GM23338 (cell line): ENCODE data around the gene NRL. TPM values are rescaled to one million over a fixed set of nuclear protein-coding genes. Genes with fewer than 3 reads are reported as not detected.

ENCODE experiments used
- ATAC-seq: fragments of 200-7000 bp; cut with Tn5 transposase; 3 replicates; pipeline ENCODE4 v1.9.1; 2020
- DNase-seq: peaks from one replicate; pipeline ENCODE4 v3.0.0-alpha.2; 2015; ENCODE audit warnings: low spot score
- H2AFZ ChIP-seq: fragments of 200-600 bp; sonication (generic); 2 replicates; pipeline ENCODE4 v1.8.0; 2016; ENCODE audit warnings: antibody characterized with exemption, mild to moderate bottlenecking, moderate library complexity
- H3F3A ChIP-seq: fragments of 200-600 bp; sonication (generic); replicated peaks from 2 replicates; pipeline ENCODE4 v1.8.0; 2017; ENCODE audit warnings: antibody characterized with exemption, mixed run types, low read depth
- H3K27ac ChIP-seq: fragments of 200-600 bp; sonication (generic); 2 replicates; pipeline ENCODE4 v1.6.1; 2016; ENCODE audit warnings: low read depth
- H3K27me3 ChIP-seq: fragments of 200-600 bp; sonication (generic); 2 replicates; pipeline ENCODE4 v1.8.0; 2016; ENCODE audit warnings: mild to moderate bottlenecking, mixed run types, moderate library complexity; ENCODE audit not compliant: insufficient read depth
- H3K36me3 ChIP-seq: fragments of 200-600 bp; sonication (generic); 2 replicates; pipeline ENCODE4 v1.8.0; 2016; ENCODE audit warnings: mild to moderate bottlenecking; ENCODE audit not compliant: insufficient read depth
- H3K4me1 ChIP-seq: fragments of 200-600 bp; sonication (generic); 2 replicates; pipeline ENCODE4 v1.8.0; 2016; ENCODE audit warnings: mild to moderate bottlenecking, moderate library complexity; ENCODE audit not compliant: insufficient read depth
- H3K4me2 ChIP-seq: fragments of 200-600 bp; sonication (generic); 2 replicates; pipeline ENCODE4 v1.7.1; 2017; ENCODE audit warnings: mixed run types
- H3K4me3 ChIP-seq: fragments of 200-600 bp; sonication (generic); 2 replicates; pipeline ENCODE4 v1.6.1; 2016; ENCODE audit warnings: mixed run types
- H3K79me2 ChIP-seq: fragments of 200-600 bp; sonication (generic); replicated peaks from 2 replicates; pipeline ENCODE4 v1.8.0; 2017; ENCODE audit warnings: mild to moderate bottlenecking; ENCODE audit not compliant: insufficient read depth
- H3K9me2 ChIP-seq: fragments of 200-600 bp; sonication (generic); 2 replicates; pipeline ENCODE4 v1.8.0; 2017; ENCODE audit not compliant: insufficient read depth
- H4K20me1 ChIP-seq: fragments of 200-600 bp; sonication (generic); replicated peaks from 2 replicates; pipeline ENCODE4 v1.8.0; 2017; ENCODE audit warnings: mild to moderate bottlenecking; ENCODE audit not compliant: insufficient read depth
- H3K27ac Mint-ChIP-seq: 2 replicates; pipeline ENCODE4 v1.8.0; 2020; ENCODE audit warnings: inconsistent platforms, mild to moderate bottlenecking, moderate library complexity, mixed read lengths
- H3K27me3 Mint-ChIP-seq: 3 replicates; pipeline ENCODE4 v1.8.0; 2022; ENCODE audit warnings: low read depth, mild to moderate bottlenecking, moderate library complexity, mixed read lengths, inconsistent platforms; ENCODE audit not compliant: insufficient read depth, poor library complexity
- H3K36me3 Mint-ChIP-seq: 3 replicates; pipeline ENCODE4 v1.8.0; 2021; ENCODE audit warnings: low read depth, mild to moderate bottlenecking, inconsistent platforms, moderate library complexity, mixed read lengths
- H3K4me1 Mint-ChIP-seq: 3 replicates; pipeline ENCODE4 v1.8.0; 2020; ENCODE audit warnings: mild to moderate bottlenecking, inconsistent platforms, mixed read lengths
- H3K4me3 Mint-ChIP-seq: 3 replicates; pipeline ENCODE4 v1.8.0; 2021; ENCODE audit warnings: moderate library complexity, mild to moderate bottlenecking, inconsistent platforms, mixed read lengths
- H3K9me3 Mint-ChIP-seq: 3 replicates; pipeline ENCODE4 v1.8.0; 2020; ENCODE audit warnings: moderate library complexity, mild to moderate bottlenecking, inconsistent platforms, mixed read lengths
- CREB1 ChIP-seq: fragments of 250-450 bp; sonication (Bioruptor Pico); IDR thresholded peaks from 2 replicates; pipeline ENCODE4 v1.5.0; 2020; ENCODE audit warnings: low read depth, mild to moderate bottlenecking, moderate library complexity
- ETS1 ChIP-seq: IDR thresholded peaks from 2 replicates; pipeline ENCODE4 v1.6.1; 2016; ENCODE audit warnings: antibody characterized with exemption
- EZH2 ChIP-seq: fragments of 200-600 bp; sonication (generic); IDR thresholded peaks from one replicate; pipeline ENCODE4 v1.8.0; 2017; ENCODE audit warnings: antibody characterized with exemption, mild to moderate bottlenecking, low read depth; ENCODE audit not compliant: unreplicated experiment
- EZH2phosphoT487 ChIP-seq: fragments of 200-600 bp; sonication (generic); IDR thresholded peaks from one replicate; pipeline ENCODE4 v1.8.1; 2018; ENCODE audit warnings: antibody characterized with exemption; ENCODE audit not compliant: unreplicated experiment
- NANOG ChIP-seq: IDR thresholded peaks from 2 replicates; pipeline ENCODE4 v1.6.1; 2016; ENCODE audit warnings: antibody characterized with exemption, borderline replicate concordance
- POLR2AphosphoS5 ChIP-seq: IDR thresholded peaks from 2 replicates; pipeline ENCODE4 v1.6.1; 2016; ENCODE audit warnings: antibody characterized with exemption, low read depth
- REST ChIP-seq: IDR thresholded peaks from one replicate; pipeline ENCODE4 v1.6.1; 2018; ENCODE audit warnings: antibody characterized with exemption; ENCODE audit not compliant: unreplicated experiment
- STAT1 ChIP-seq: IDR thresholded peaks from one replicate; pipeline ENCODE4 v1.6.1; 2016; ENCODE audit warnings: antibody characterized with exemption; ENCODE audit not compliant: unreplicated experiment
- ZNF331 ChIP-seq: fragments of 250-450 bp; sonication (Bioruptor Pico); IDR thresholded peaks from 2 replicates; pipeline ENCODE4 v1.5.0; 2020; ENCODE audit warnings: low read depth, mild to moderate bottlenecking, moderate library complexity
- ZNF462 ChIP-seq: fragments of 250-450 bp; sonication (Bioruptor Pico); IDR thresholded peaks from 2 replicates; pipeline ENCODE4 v1.5.0; 2020; ENCODE audit warnings: mild to moderate bottlenecking, moderate library complexity
- polyA plus RNA-seq: library from polyadenylated mRNA; unstranded; fragments of >200 nt; fragmentation: Nextera tagmentation; extraction: Ambion mirVana; gene quantifications from 2 replicates; pipeline ENCODE4 v1.2.1, GENCODE V29; 2016
- total RNA-seq: library from RNA; depleted of rRNA; stranded (reverse); fragments of >200 nt; shearing (Covaris generic); gene quantifications from 2 replicates; pipeline ENCODE4 v1.2.3, GENCODE V29; 2014

NRL gene
- total and polyA plus RNA-seq, 2 experiments from 2014 or later: 1.8 to 2.2 TPM

- Histone ChIP-seq H3K36me3 (no peaks in the 10 kb centered on the region), H3K27me3 (no peaks in the 10 kb centered on the region), H4K20me1 (no peaks in the 10 kb centered on the region), H2AFZ (no peak overlapping the region), H3K4me2 (no peak overlapping the region), H3K4me1 (no peaks in the 10 kb centered on the region), H3K27ac (no peak overlapping the region), H3F3A (no peaks in the 10 kb centered on the region), H3K9me2 (no peaks in the 10 kb centered on the region), H3K4me3 (no peak overlapping the region), H3K79me2 (no peaks in the 10 kb centered on the region)
- no peak for TF ChIP-seq REST
- no peak for TF ChIP-seq POLR2AphosphoS5
- no peak for TF ChIP-seq STAT1
- no peak for TF ChIP-seq CREB1 (CRISPR knock-in tag)
- TF ChIP-seq ETS1: no peak
- TF ChIP-seq EZH2phosphoT487: no peak
- no peak for TF ChIP-seq ZNF331 (CRISPR knock-in tag)
- no peak for TF ChIP-seq EZH2
- TF ChIP-seq ZNF462 (CRISPR knock-in tag): no peak
- TF ChIP-seq NANOG: no peak
- Mint-ChIP-seq H3K4me1 (peaks cover 13% of the 10 kb centered on the region), H3K4me3 (no peak overlapping the region), H3K27ac (no peak overlapping the region), H3K9me3 (no peaks in the 10 kb centered on the region; the same call in 2 of the 3 replicates), H3K27me3 (peaks cover 7% of the 10 kb centered on the region), H3K36me3 (peaks cover 15% of the 10 kb centered on the region; the same call in 2 of the 3 replicates)
- ATAC-seq: no peak
- no peak for DNase-seq
These were observed 54.3 kb downstream of the NRL start for GRCh38 chr14:24060443-24060842.
